ENCODE measurements around the gene OVCH1.
"Not testable (repeated sequence)": the region's sequence is repeated elsewhere in the genome, so short reads cannot be mapped to it uniquely, and the experiment has no call there.

The OVCH1 gene

GRCh38 chr12:29447285-29447975, 50.1 kb downstream of the OVCH1 start:
- TF ChIP-seq POLR2A (IDR thresholded peaks at IDR 0.05; ENCODE audit: low read depth, low read length) = no peak
- DNase-seq (ENCODE audit: insufficient read length, low spot score) = no peak
- no peak for FAIRE-seq

GRCh38 chr12:29439506-29439905, 58.0 kb downstream of the OVCH1 start:
- DNase-seq (ENCODE audit: insufficient read length, low spot score) = no peak
- TF ChIP-seq POLR2A (IDR thresholded peaks at IDR 0.05; ENCODE audit: low read depth, low read length) = no peak
- FAIRE-seq = no peak

- no peak for TF ChIP-seq POLR2A (IDR thresholded peaks at IDR 0.05; ENCODE audit: low read depth, low read length)
- no peak for DNase-seq (ENCODE audit: insufficient read length, low spot score)
- no peak for FAIRE-seq
These were observed 58.6 kb downstream of the OVCH1 start for GRCh38 chr12:29438752-29439408.

- FAIRE-seq = no peak
These were observed 59.9 kb downstream of the OVCH1 start for GRCh38 chr12:29437575-29437974.

GRCh38 chr12:29436815-29437214, 60.7 kb downstream of the OVCH1 start:
- not testable (repeated sequence) for DNase-seq (ENCODE audit: insufficient read length, low spot score); FAIRE-seq

More at GRCh38 chr12:29437575-29437974, 59.9 kb downstream of the OVCH1 start:
- no peak for TF ChIP-seq POLR2A (IDR thresholded peaks at IDR 0.05; ENCODE audit: low read depth, low read length)
- no peak for DNase-seq (ENCODE audit: insufficient read length, low spot score)

- DNase-seq (ENCODE audit: insufficient read length, low spot score) (no peak), FAIRE-seq (no peak)
- no peak for TF ChIP-seq POLR2A (IDR thresholded peaks at IDR 0.05; ENCODE audit: low read depth, low read length)
These were observed 66.0 kb downstream of the OVCH1 start for GRCh38 chr12:29431513-29431912.

- no peak for DNase-seq (ENCODE audit: insufficient read length, low spot score)
- FAIRE-seq = no peak
- no peak for TF ChIP-seq POLR2A (IDR thresholded peaks at IDR 0.05; ENCODE audit: low read depth, low read length)
These were observed 66.8 kb downstream of the OVCH1 start for GRCh38 chr12:29430716-29431044.

GRCh38 chr12:29429999-29430715, 67.3 kb downstream of the OVCH1 start:
- FAIRE-seq (no peak), DNase-seq (ENCODE audit: insufficient read length, low spot score) (no peak)
- TF ChIP-seq POLR2A (IDR thresholded peaks at IDR 0.05; ENCODE audit: low read depth, low read length) = no peak

- no peak for FAIRE-seq
These were observed 68.9 kb downstream of the OVCH1 start for GRCh38 chr12:29428633-29429032.

GRCh38 chr12:29427964-29428363, 69.5 kb downstream of the OVCH1 start:
- DNase-seq (ENCODE audit: insufficient read length, low spot score) (no peak), FAIRE-seq (no peak)
- TF ChIP-seq POLR2A (IDR thresholded peaks at IDR 0.05; ENCODE audit: low read depth, low read length) = no peak

More at GRCh38 chr12:29428633-29429032, 68.9 kb downstream of the OVCH1 start:
- peak; percentile 9 for DNase-seq (ENCODE audit: insufficient read length, low spot score)
- no peak for TF ChIP-seq POLR2A (IDR thresholded peaks at IDR 0.05; ENCODE audit: low read depth, low read length)

- FAIRE-seq (no peak), DNase-seq (ENCODE audit: insufficient read length, low spot score) (no peak)
- TF ChIP-seq POLR2A (IDR thresholded peaks at IDR 0.05; ENCODE audit: low read depth, low read length) = no peak
These were observed 71.0 kb downstream of the OVCH1 start for GRCh38 chr12:29426498-29426897.

GRCh38 chr12:29425722-29426121, 71.8 kb downstream of the OVCH1 start:
- TF ChIP-seq POLR2A (IDR thresholded peaks at IDR 0.05; ENCODE audit: low read depth, low read length) = no peak
- DNase-seq (ENCODE audit: insufficient read length, low spot score) = no peak
- FAIRE-seq = no peak

- DNase-seq (ENCODE audit: insufficient read length, low spot score) (no peak), FAIRE-seq (no peak)
- TF ChIP-seq POLR2A (IDR thresholded peaks at IDR 0.05; ENCODE audit: low read depth, low read length) = no peak
These were observed 80.7 kb downstream of the OVCH1 start for GRCh38 chr12:29416748-29417147.

- TF ChIP-seq POLR2A (IDR thresholded peaks at IDR 0.05; ENCODE audit: low read depth, low read length) = no peak
- DNase-seq (ENCODE audit: insufficient read length, low spot score) (no peak), FAIRE-seq (no peak)
These were observed 82.4 kb downstream of the OVCH1 start for GRCh38 chr12:29415111-29415510.

GRCh38 chr12:29414368-29414767, 83.1 kb downstream of the OVCH1 start:
- TF ChIP-seq POLR2A (IDR thresholded peaks at IDR 0.05; ENCODE audit: low read depth, low read length) = no peak
- FAIRE-seq (no peak), DNase-seq (ENCODE audit: insufficient read length, low spot score) (no peak)

Data from H54 (cell line).